Measurements from ENCODE around the gene PSME4. TPM values are rescaled to one million over a fixed set of nuclear protein-coding genes. Genes with fewer than 3 reads are reported as not detected.
"Not testable (repeated sequence)": the region's sequence is repeated elsewhere in the genome, so short reads cannot be mapped to it uniquely, and the experiment has no call there.

The PSME4 gene
- total RNA-seq, 2 donors from 2014 or later: 64.5 to 80.4 TPM

- no peak overlapping the region for H3K4me3 Mint-ChIP-seq
- peaks cover 26% of the 10 kb centered on the region for H3K4me1 Mint-ChIP-seq
- H3K27me3 Mint-ChIP-seq: no peaks in the 10 kb centered on the region
- no peaks in the 10 kb centered on the region for H3K36me3 Mint-ChIP-seq (ENCODE audit: low read depth)
- DNase-seq: no peak
- no peaks in the 10 kb centered on the region for H3K9me3 ChIP-seq (ENCODE audit: control insufficient read depth, low read length, poor library complexity, severe bottlenecking)
- H3K27ac Mint-ChIP-seq: peak overlapping the region; percentile 44
- ATAC-seq: no peak
Measured at GRCh38 chr2:53991948-53992347, 21.2 kb upstream of the PSME4 start.

- no peaks in the 10 kb centered on the region for H3K9me3 ChIP-seq (ENCODE audit: control insufficient read depth, low read length, poor library complexity, severe bottlenecking)
- Mint-ChIP-seq H3K27ac (no peak overlapping the region), H3K4me1 (peaks cover 20% of the 10 kb centered on the region), H3K36me3 (ENCODE audit: low read depth) (peaks cover 2% of the 10 kb centered on the region), H3K27me3 (no peaks in the 10 kb centered on the region), H3K4me3 (no peak overlapping the region)
- no peak for ATAC-seq
- no peak for DNase-seq
Measured at GRCh38 chr2:53989210-53989862, 18.5 kb upstream of the PSME4 start.

- no peaks in the 10 kb centered on the region for H3K27me3 Mint-ChIP-seq
- ATAC-seq: no peak
Measured at GRCh38 chr2:53987336-53987921, 16.6 kb upstream of the PSME4 start.

GRCh38 chr2:53985646-53986045, 14.9 kb upstream of the PSME4 start:
- Mint-ChIP-seq H3K36me3 (ENCODE audit: low read depth) (peaks cover 7% of the 10 kb centered on the region), H3K27ac (peak overlapping the region; percentile 62), H3K27me3 (no peaks in the 10 kb centered on the region), H3K4me3 (no peak overlapping the region), H3K4me1 (peaks cover 13% of the 10 kb centered on the region)
- DNase-seq: no peak
- H3K9me3 ChIP-seq (ENCODE audit: control insufficient read depth, low read length, poor library complexity, severe bottlenecking): no peaks in the 10 kb centered on the region
- no peak for ATAC-seq

More at GRCh38 chr2:53987336-53987921, 16.6 kb upstream of the PSME4 start:
- H3K4me1 Mint-ChIP-seq: peaks cover 18% of the 10 kb centered on the region
- DNase-seq: no peak
- peak overlapping the region; percentile 70 for H3K27ac Mint-ChIP-seq
- H3K4me3 Mint-ChIP-seq: no peak overlapping the region
- no peaks in the 10 kb centered on the region for H3K9me3 ChIP-seq (ENCODE audit: control insufficient read depth, low read length, poor library complexity, severe bottlenecking)
- H3K36me3 Mint-ChIP-seq (ENCODE audit: low read depth): peaks cover 7% of the 10 kb centered on the region

- peak; percentile 37 for ATAC-seq
- peaks cover 18% of the 10 kb centered on the region for H3K36me3 Mint-ChIP-seq (ENCODE audit: low read depth)
- no peaks in the 10 kb centered on the region for H3K27me3 Mint-ChIP-seq
- no peaks in the 10 kb centered on the region for H3K9me3 ChIP-seq (ENCODE audit: control insufficient read depth, low read length, poor library complexity, severe bottlenecking)
- H3K4me3 Mint-ChIP-seq: peak overlapping the region; percentile 98
- peak overlapping the region; percentile 98 for H3K27ac Mint-ChIP-seq
- H3K4me1 Mint-ChIP-seq: peaks cover 48% of the 10 kb centered on the region
- DNase-seq: peak in 1 of 3 donors; percentile 8
Measured at GRCh38 chr2:53969968-53970723, 647 bp downstream of the PSME4 start.

GRCh38 chr2:53969285-53969967, 1.4 kb downstream of the PSME4 start:
- DNase-seq (no peak), ATAC-seq (no peak)
- Mint-ChIP-seq H3K4me1 (peaks cover 54% of the 10 kb centered on the region), H3K4me3 (peak overlapping the region; percentile 98), H3K27ac (peak overlapping the region; percentile 98), H3K27me3 (no peaks in the 10 kb centered on the region), H3K36me3 (ENCODE audit: low read depth) (peaks cover 15% of the 10 kb centered on the region)
- no peaks in the 10 kb centered on the region for H3K9me3 ChIP-seq (ENCODE audit: control insufficient read depth, low read length, poor library complexity, severe bottlenecking)

- ATAC-seq (no peak), DNase-seq (no peak)
- no peaks in the 10 kb centered on the region for H3K9me3 ChIP-seq (ENCODE audit: control insufficient read depth, low read length, poor library complexity, severe bottlenecking)
- peaks cover 65% of the 10 kb centered on the region for H3K4me1 Mint-ChIP-seq
- H3K27ac Mint-ChIP-seq: peak overlapping the region; percentile 45
- peak overlapping the region; percentile 63 for H3K4me3 Mint-ChIP-seq
- H3K36me3 Mint-ChIP-seq (ENCODE audit: low read depth): peaks cover 6% of the 10 kb centered on the region
- H3K27me3 Mint-ChIP-seq: no peaks in the 10 kb centered on the region
Measured at GRCh38 chr2:53964987-53965687, 5.7 kb downstream of the PSME4 start.

- no peak for DNase-seq
- peak overlapping the region; percentile 45 for H3K27ac Mint-ChIP-seq
- peaks cover 62% of the 10 kb centered on the region for H3K4me1 Mint-ChIP-seq
- no peaks in the 10 kb centered on the region for H3K27me3 Mint-ChIP-seq
- peaks cover 4% of the 10 kb centered on the region for H3K36me3 Mint-ChIP-seq (ENCODE audit: low read depth)
- peak overlapping the region; percentile 63 for H3K4me3 Mint-ChIP-seq
- H3K9me3 ChIP-seq (ENCODE audit: control insufficient read depth, low read length, poor library complexity, severe bottlenecking): no peaks in the 10 kb centered on the region
- no peak for ATAC-seq
Measured at GRCh38 chr2:53964257-53964952, 6.4 kb downstream of the PSME4 start.

GRCh38 chr2:53961478-53962216, 9.1 kb downstream of the PSME4 start:
- H3K36me3 Mint-ChIP-seq (ENCODE audit: low read depth); H3K4me3 Mint-ChIP-seq; H3K9me3 ChIP-seq (ENCODE audit: control insufficient read depth, low read length, poor library complexity, severe bottlenecking); DNase-seq; ATAC-seq; H3K27me3 Mint-ChIP-seq: not testable (repeated sequence)
- Mint-ChIP-seq H3K27ac (peak overlapping the region; percentile 34), H3K4me1 (peaks cover 49% of the 10 kb centered on the region)

- H3K27ac Mint-ChIP-seq: peak overlapping the region; percentile 34
- no peaks in the 10 kb centered on the region for H3K27me3 Mint-ChIP-seq
- H3K4me1 Mint-ChIP-seq: peaks cover 47% of the 10 kb centered on the region
- ATAC-seq: no peak
- H3K36me3 Mint-ChIP-seq (ENCODE audit: low read depth): peaks cover 4% of the 10 kb centered on the region
- no peaks in the 10 kb centered on the region for H3K9me3 ChIP-seq (ENCODE audit: control insufficient read depth, low read length, poor library complexity, severe bottlenecking)
- H3K4me3 Mint-ChIP-seq: no peak overlapping the region
- no peak for DNase-seq
Measured at GRCh38 chr2:53960476-53960875, 10.3 kb downstream of the PSME4 start.

GRCh38 chr2:53958443-53958842, 12.3 kb downstream of the PSME4 start:
- peaks cover 32% of the 10 kb centered on the region for H3K4me1 Mint-ChIP-seq

GRCh38 chr2:53952519-53952918, 18.3 kb downstream of the PSME4 start:
- H3K9me3 ChIP-seq (ENCODE audit: control insufficient read depth, low read length, poor library complexity, severe bottlenecking): no peaks in the 10 kb centered on the region
- Mint-ChIP-seq H3K27me3 (no peaks in the 10 kb centered on the region), H3K4me1 (peaks cover 13% of the 10 kb centered on the region), H3K4me3 (no peak overlapping the region), H3K27ac (no peak overlapping the region), H3K36me3 (ENCODE audit: low read depth) (no peaks in the 10 kb centered on the region)
- ATAC-seq (no peak), DNase-seq (no peak)

More at GRCh38 chr2:53958443-53958842, 12.3 kb downstream of the PSME4 start:
- Mint-ChIP-seq H3K36me3 (ENCODE audit: low read depth) (peaks cover 4% of the 10 kb centered on the region), H3K4me3 (no peak overlapping the region), H3K27ac (peak overlapping the region; percentile 9), H3K27me3 (no peaks in the 10 kb centered on the region)
- ATAC-seq (no peak), DNase-seq (no peak)
- no peaks in the 10 kb centered on the region for H3K9me3 ChIP-seq (ENCODE audit: control insufficient read depth, low read length, poor library complexity, severe bottlenecking)

Measured in T-helper 17 cell (primary cell).